ENCODE measurements around the gene NT5C3B.

Gene NT5C3B

GRCh38 chr17:41806685-41807445 lies 29.2 kb downstream of the NT5C3B start:
- DNase-seq, result no peak

GRCh38 chr17:41803049-41804020 lies 32.7 kb downstream of the NT5C3B start:
- DNase-seq, result no peak

- DNase-seq, result no peak
These were observed 34.4 kb downstream of the NT5C3B start for GRCh38 chr17:41801374-41802271.

GRCh38 chr17:41800601-41801373 lies 35.2 kb downstream of the NT5C3B start:
- DNase-seq, result no peak

- no peak for DNase-seq
These were observed 36.7 kb downstream of the NT5C3B start for GRCh38 chr17:41799366-41799765.

GRCh38 chr17:41797377-41797776 lies 38.7 kb downstream of the NT5C3B start:
- no peak for DNase-seq

- DNase-seq, result no peak
These were observed 39.7 kb downstream of the NT5C3B start for GRCh38 chr17:41796121-41796895.

GRCh38 chr17:41794540-41794975 lies 41.5 kb downstream of the NT5C3B start:
- no peak for DNase-seq

- no peak for DNase-seq
These were observed 42.1 kb downstream of the NT5C3B start for GRCh38 chr17:41793784-41794539.

GRCh38 chr17:41792845-41793783 lies 42.9 kb downstream of the NT5C3B start:
- DNase-seq, result no peak

- DNase-seq, result no peak
These were observed 49.0 kb downstream of the NT5C3B start for GRCh38 chr17:41787021-41787418.

GRCh38 chr17:41786227-41787020 lies 49.6 kb downstream of the NT5C3B start, which contains the start of gene JUP:
Gene JUP, minus strand, starts transcription at chr17:41786711. Its CDS starts 14,857 bp downstream, at chr17:41771854.
- DNase-seq, result no peak

GRCh38 chr17:41785859-41786226 lies 50.2 kb downstream of the NT5C3B start:
- DNase-seq, result no peak

- no peak for DNase-seq
These were observed 50.8 kb downstream of the NT5C3B start for GRCh38 chr17:41785091-41785858.

- DNase-seq, result peak; percentile 65
These were observed 51.8 kb downstream of the NT5C3B start for GRCh38 chr17:41784207-41784744.

- no peak for DNase-seq
These were observed 53.9 kb downstream of the NT5C3B start for GRCh38 chr17:41782142-41782541.

Measured in GF-D8 (cell line).